ENCODE results near the gene OR10AD1. TPM values are rescaled to one million over a fixed set of nuclear protein-coding genes. Genes with fewer than 3 reads are reported as not detected.
A peak's percentile ranks its signal among the peaks of the same experiment; 100 is the strongest.

The OR10AD1 gene
- total RNA-seq, 2 experiments from 2014 or later: not detected

DNA sequence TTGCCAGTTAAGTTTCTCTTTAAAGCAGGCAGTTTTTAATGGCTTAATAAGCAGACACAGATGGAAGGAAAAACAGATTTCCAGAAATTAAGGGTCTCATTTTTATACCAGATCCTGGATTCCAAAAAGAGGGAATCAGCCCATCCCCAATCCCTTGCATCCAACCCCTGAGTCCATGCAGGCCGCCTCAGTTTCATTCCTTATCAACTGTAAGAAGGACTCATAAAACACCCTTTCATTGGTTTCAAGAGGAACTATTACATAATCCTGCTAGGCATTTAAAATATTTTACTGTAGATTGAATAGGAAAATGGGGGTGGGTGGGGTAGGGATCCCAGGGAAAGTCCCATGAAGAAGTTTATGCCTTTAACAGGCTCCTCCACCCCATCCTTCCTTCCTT, 10.2 kb downstream of the OR10AD1 start:
- no peak for TF ChIP-seq EZH2phosphoT487 (IDR thresholded peaks at IDR 0.05; ENCODE audit: borderline replicate concordance, low read depth, low read length)
- TF ChIP-seq, protein P1, sequence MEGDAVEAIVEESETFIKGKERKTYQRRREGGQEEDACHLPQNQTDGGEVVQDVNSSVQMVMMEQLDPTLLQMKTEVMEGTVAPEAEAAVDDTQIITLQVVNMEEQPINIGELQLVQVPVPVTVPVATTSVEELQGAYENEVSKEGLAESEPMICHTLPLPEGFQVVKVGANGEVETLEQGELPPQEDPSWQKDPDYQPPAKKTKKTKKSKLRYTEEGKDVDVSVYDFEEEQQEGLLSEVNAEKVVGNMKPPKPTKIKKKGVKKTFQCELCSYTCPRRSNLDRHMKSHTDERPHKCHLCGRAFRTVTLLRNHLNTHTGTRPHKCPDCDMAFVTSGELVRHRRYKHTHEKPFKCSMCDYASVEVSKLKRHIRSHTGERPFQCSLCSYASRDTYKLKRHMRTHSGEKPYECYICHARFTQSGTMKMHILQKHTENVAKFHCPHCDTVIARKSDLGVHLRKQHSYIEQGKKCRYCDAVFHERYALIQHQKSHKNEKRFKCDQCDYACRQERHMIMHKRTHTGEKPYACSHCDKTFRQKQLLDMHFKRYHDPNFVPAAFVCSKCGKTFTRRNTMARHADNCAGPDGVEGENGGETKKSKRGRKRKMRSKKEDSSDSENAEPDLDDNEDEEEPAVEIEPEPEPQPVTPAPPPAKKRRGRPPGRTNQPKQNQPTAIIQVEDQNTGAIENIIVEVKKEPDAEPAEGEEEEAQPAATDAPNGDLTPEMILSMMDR (conservative IDR thresholded peaks at IDR 0.05; ENCODE audit: low read length): no peak
- Histone ChIP-seq H3K79me2 (ENCODE audit: insufficient read depth, low read depth, low read length) (no peaks in the 10 kb centered on the region), H3K9me2 (ENCODE audit: insufficient read depth, low read length) (no peaks in the 10 kb centered on the region), H3K4me3 (ENCODE audit: low read depth, low read length, poor library complexity, severe bottlenecking) (no peak overlapping the region), H3K27ac (ENCODE audit: low read depth, low read length, poor library complexity, severe bottlenecking) (no peak overlapping the region), H2AFZ (ENCODE audit: low read length) (no peak overlapping the region), H4K20me1 (ENCODE audit: insufficient read depth, low read length) (no peaks in the 10 kb centered on the region), H3K9me3 (ENCODE audit: low read length) (no peaks in the 10 kb centered on the region), H3K36me3 (ENCODE audit: insufficient read depth, low read length) (no peaks in the 10 kb centered on the region), H3K4me2 (ENCODE audit: low read length) (no peak overlapping the region), H3K4me1 (ENCODE audit: insufficient read depth, low read length, poor library complexity, severe bottlenecking) (peaks cover 7% of the 10 kb centered on the region)
- CTCF ChIA-PET (ENCODE audit: unreplicated experiment): no interaction called here
- BruUV-seq (replicated peaks): no TSS peak
- intact Hi-C loops (cut with micrococcal nuclease; ENCODE audit: unreplicated experiment): no loop called here
- POLR2A ChIA-PET: interaction anchor here (1.4 kb wide), 1 partner anchor 11 kb away, joined by 3 read pairs; no protein-coding TSS in a partner anchor
- DNase-seq (ENCODE audit: low spot score): no peak

DNA sequence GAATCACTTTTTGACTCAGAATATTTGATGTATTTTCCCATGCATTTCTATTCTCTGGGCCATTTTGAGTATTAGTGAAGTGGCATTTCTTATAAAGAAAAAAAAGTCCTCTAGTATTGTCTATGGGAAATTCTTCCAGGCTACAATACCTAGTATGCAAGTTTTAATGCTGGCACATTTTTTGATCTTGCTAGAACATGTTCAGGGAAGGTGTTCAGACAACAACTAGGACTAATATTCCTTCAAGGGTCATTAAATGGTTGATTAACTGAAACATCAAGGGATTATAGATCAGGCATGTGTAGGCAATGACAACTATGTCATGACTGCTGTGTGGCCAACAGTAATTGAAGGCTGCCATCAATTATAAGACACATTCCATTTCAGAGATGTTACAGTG, 12.0 kb downstream of the OR10AD1 start:
- H3K27ac ChIP-seq (ENCODE audit: low read depth, low read length, poor library complexity, severe bottlenecking): no peak overlapping the region
- H3K4me3 ChIP-seq (ENCODE audit: low read depth, low read length, poor library complexity, severe bottlenecking): no peak overlapping the region
- H3K4me2 ChIP-seq (ENCODE audit: low read length): no peak overlapping the region
- H4K20me1 ChIP-seq (ENCODE audit: insufficient read depth, low read length): no peaks in the 10 kb centered on the region
- H3K9me3 ChIP-seq (ENCODE audit: low read length): no peaks in the 10 kb centered on the region
- no peaks in the 10 kb centered on the region for H3K9me2 ChIP-seq (ENCODE audit: insufficient read depth, low read length)
- no peak for DNase-seq (ENCODE audit: low spot score)
- no peaks in the 10 kb centered on the region for H3K36me3 ChIP-seq (ENCODE audit: insufficient read depth, low read length)
- no peak overlapping the region for H2AFZ ChIP-seq (ENCODE audit: low read length)
- no peaks in the 10 kb centered on the region for H3K79me2 ChIP-seq (ENCODE audit: insufficient read depth, low read depth, low read length)
- no TSS peak for BruUV-seq (replicated peaks)
- ChIA-PET CTCF (ENCODE audit: unreplicated experiment) (no interaction called here), POLR2A (no interaction called here)
- TF ChIP-seq, protein P1 (conservative IDR thresholded peaks at IDR 0.05; ENCODE audit: low read length): no peak
- TF ChIP-seq EZH2phosphoT487 (IDR thresholded peaks at IDR 0.05; ENCODE audit: borderline replicate concordance, low read depth, low read length): no peak
- intact Hi-C loops (cut with micrococcal nuclease; ENCODE audit: unreplicated experiment): no loop called here
- no peaks in the 10 kb centered on the region for H3K4me1 ChIP-seq (ENCODE audit: insufficient read depth, low read length, poor library complexity, severe bottlenecking)

DNA sequence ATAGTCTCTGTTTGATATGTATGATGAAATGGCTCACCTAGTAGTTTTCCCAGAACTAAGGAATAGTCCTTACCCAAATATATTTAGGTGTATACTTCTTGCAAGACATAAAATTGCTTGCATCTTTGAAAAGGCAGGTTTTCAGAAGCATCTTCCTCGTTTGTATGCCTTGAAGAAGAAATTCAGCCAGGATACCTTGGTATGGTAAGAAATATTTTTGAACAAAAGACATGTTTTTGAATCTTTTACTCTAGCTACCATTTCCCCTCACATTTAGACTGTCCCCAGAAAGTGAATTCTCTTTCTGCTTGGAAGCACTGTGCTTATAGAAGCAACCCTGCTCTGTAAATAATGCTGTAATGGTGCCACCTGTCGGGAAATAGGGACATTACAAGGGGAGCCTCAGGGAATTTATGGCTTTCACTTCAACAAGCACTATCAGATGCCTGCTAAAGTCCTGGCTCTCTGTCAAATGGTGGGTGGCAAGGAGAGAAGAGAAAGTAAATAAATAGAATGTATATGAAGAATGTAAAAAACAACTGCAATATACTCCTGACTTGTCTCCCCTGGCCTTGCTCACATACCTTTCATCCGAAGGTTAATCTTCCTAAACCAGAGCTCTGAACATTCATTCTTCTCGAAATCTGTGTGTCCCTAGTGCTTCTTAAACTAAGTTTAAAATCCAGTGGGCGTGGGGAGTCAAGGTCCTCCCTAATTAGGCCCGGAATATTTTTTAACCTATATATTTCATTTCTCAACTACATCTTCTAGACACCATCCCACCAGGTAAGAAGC, 13.6 kb downstream of the OR10AD1 start:
- POLR2A ChIA-PET: no interaction called here

More for the DNA sequence above, 13.6 kb downstream of the OR10AD1 start:
- Histone ChIP-seq H3K27ac (ENCODE audit: low read depth, low read length, poor library complexity, severe bottlenecking) (no peak overlapping the region), H3K4me1 (ENCODE audit: insufficient read depth, low read length, poor library complexity, severe bottlenecking) (no peaks in the 10 kb centered on the region), H3K9me3 (ENCODE audit: low read length) (no peaks in the 10 kb centered on the region), H3K9me2 (ENCODE audit: insufficient read depth, low read length) (no peaks in the 10 kb centered on the region), H4K20me1 (ENCODE audit: insufficient read depth, low read length) (no peaks in the 10 kb centered on the region), H2AFZ (ENCODE audit: low read length) (no peak overlapping the region), H3K79me2 (ENCODE audit: insufficient read depth, low read depth, low read length) (no peaks in the 10 kb centered on the region), H3K4me3 (ENCODE audit: low read depth, low read length, poor library complexity, severe bottlenecking) (no peak overlapping the region), H3K36me3 (ENCODE audit: insufficient read depth, low read length) (no peaks in the 10 kb centered on the region), H3K4me2 (ENCODE audit: low read length) (no peak overlapping the region)
- peak; percentile 68 for DNase-seq (ENCODE audit: low spot score)
- intact Hi-C loops (cut with micrococcal nuclease; ENCODE audit: unreplicated experiment): loop anchor here (2.0 kb wide), 1 partner anchor 227 kb away; the partner anchor contains the start of gene TMEM106C
- TF ChIP-seq, protein P1 (conservative IDR thresholded peaks at IDR 0.05; ENCODE audit: low read length): peak; percentile 89
- TF ChIP-seq EZH2phosphoT487 (IDR thresholded peaks at IDR 0.05; ENCODE audit: borderline replicate concordance, low read depth, low read length): no peak
- BruUV-seq (replicated peaks): no TSS peak
- CTCF ChIA-PET (ENCODE audit: unreplicated experiment): interaction anchor here (1.3 kb wide), 1 partner anchor 226 kb away, joined by 3 read pairs; the partner anchor contains the start of gene TMEM106C
